Measurements from ENCODE around the gene PTPRG. TPM values are rescaled to one million over a fixed set of nuclear protein-coding genes. Genes with fewer than 3 reads are reported as not detected.

PTPRG gene
- total RNA-seq, 4 donors from 2014 or later, result 11.0 to 18.5 (median 14.9) TPM

DNA sequence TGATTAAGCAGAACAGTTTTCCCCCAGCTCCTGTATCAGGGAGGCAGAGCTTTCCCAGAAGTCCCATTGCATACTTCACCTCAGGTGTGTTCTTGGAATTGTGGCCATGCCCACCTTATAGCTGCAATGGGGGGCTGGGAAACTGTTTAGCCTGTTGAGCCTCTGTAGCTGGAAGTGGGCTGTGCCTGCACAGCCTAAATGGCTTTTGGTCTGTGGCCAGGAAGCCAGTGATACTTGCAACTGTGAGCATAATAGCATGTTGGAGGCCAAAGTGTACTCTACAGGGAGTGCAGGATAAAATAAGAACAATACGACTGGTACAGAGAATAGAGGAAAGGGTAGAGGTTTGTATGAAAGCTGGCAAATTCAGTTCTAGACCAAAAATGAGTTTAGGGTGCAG lies 248.5 kb downstream of the PTPRG start:
- TF ChIP-seq, protein P1, sequence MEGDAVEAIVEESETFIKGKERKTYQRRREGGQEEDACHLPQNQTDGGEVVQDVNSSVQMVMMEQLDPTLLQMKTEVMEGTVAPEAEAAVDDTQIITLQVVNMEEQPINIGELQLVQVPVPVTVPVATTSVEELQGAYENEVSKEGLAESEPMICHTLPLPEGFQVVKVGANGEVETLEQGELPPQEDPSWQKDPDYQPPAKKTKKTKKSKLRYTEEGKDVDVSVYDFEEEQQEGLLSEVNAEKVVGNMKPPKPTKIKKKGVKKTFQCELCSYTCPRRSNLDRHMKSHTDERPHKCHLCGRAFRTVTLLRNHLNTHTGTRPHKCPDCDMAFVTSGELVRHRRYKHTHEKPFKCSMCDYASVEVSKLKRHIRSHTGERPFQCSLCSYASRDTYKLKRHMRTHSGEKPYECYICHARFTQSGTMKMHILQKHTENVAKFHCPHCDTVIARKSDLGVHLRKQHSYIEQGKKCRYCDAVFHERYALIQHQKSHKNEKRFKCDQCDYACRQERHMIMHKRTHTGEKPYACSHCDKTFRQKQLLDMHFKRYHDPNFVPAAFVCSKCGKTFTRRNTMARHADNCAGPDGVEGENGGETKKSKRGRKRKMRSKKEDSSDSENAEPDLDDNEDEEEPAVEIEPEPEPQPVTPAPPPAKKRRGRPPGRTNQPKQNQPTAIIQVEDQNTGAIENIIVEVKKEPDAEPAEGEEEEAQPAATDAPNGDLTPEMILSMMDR (IDR thresholded peaks at IDR 0.05), result no peak
- TF ChIP-seq POLR2AphosphoS5 (IDR thresholded peaks at IDR 0.05), result no peak
- no peak for TF ChIP-seq POLR2A (IDR thresholded peaks at IDR 0.05)
- TF ChIP-seq EP300 (IDR thresholded peaks at IDR 0.05), result no peak
- H3K9me3 ChIP-seq, result no peaks in the 10 kb centered on the region
- H3K27ac ChIP-seq, result no peak overlapping the region
- 35% methylated on average over 1 of the region's 1 CpG for WGBS
- H3K27me3 ChIP-seq, result no peaks in the 10 kb centered on the region
- H3K36me3 ChIP-seq, result no peaks in the 10 kb centered on the region
- peaks cover 52% of the 10 kb centered on the region for H3K4me1 ChIP-seq
- DNase-seq (ENCODE audit: low spot score in 2 of 2), result no peak
- H3K4me3 ChIP-seq, result no peak overlapping the region

DNA sequence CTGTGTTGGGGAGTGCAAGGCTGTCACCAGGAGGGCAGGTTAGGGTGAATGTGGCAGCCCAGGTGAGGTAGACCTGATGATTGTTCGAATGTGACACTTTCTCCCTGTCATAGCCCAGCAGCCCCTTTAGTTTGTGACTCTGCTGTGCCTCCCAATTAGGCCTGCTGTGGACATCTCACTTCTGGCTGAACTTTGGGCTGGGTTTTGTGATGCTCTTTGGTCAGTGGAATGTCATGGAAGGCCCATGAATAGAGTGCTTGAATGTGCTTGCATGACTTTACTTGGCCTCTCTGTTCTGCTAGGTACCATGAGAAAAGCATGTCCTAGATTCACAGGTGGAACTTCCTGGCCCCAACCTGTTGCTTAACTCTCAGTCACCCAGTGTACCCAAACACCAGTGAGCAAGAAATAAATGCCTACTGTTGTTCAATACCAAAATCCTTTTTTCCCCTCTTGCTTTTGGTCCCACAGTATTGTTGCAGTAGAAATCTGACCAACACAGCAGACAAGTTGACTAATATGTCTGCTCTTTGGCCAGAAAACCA lies 249.7 kb downstream of the PTPRG start:
- H3K4me3 ChIP-seq, result no peak overlapping the region
- no peaks in the 10 kb centered on the region for H3K9me3 ChIP-seq
- DNase-seq (ENCODE audit: low spot score in 2 of 2), result no peak
- no peak for TF ChIP-seq EP300 (IDR thresholded peaks at IDR 0.05)
- TF ChIP-seq, protein P1 (IDR thresholded peaks at IDR 0.05), result no peak
- no peak for TF ChIP-seq POLR2A (IDR thresholded peaks at IDR 0.05)
- TF ChIP-seq POLR2AphosphoS5 (IDR thresholded peaks at IDR 0.05), result no peak
- H3K27ac ChIP-seq, result no peak overlapping the region
- peaks cover 47% of the 10 kb centered on the region for H3K4me1 ChIP-seq
- no peaks in the 10 kb centered on the region for H3K36me3 ChIP-seq
- no peaks in the 10 kb centered on the region for H3K27me3 ChIP-seq
- WGBS, result 100% methylated on average over 1 of the region's 1 CpG

DNA sequence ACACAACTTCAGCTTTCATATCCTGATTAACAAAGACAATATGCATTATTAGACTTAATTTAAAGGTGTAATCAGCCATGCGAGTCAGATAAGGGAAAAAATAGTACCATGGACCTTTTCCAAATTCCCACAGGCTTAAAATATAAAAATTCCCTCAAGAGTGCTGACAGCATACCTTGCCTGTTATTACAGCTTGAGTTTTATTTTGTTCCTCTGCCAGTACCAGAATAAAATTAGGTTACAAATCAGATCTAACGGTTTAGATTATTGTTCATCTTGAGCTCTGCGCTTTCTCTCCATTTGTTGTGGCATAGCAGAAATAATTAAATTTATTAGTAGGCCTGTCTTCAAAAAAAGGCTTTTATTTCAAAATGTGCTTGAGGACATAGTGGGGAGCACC lies 250.3 kb downstream of the PTPRG start:
- Histone ChIP-seq H3K36me3 (no peaks in the 10 kb centered on the region), H3K4me3 (no peak overlapping the region), H3K9me3 (no peaks in the 10 kb centered on the region), H3K27ac (no peak overlapping the region), H3K4me1 (peaks cover 43% of the 10 kb centered on the region), H3K27me3 (no peaks in the 10 kb centered on the region)
- DNase-seq (ENCODE audit: low spot score in 2 of 2), result no peak
- TF ChIP-seq, protein P1 (IDR thresholded peaks at IDR 0.05), result no peak
- TF ChIP-seq EP300 (IDR thresholded peaks at IDR 0.05) (no peak), POLR2A (IDR thresholded peaks at IDR 0.05) (no peak)
- WGBS, result 53% methylated on average over 3 of the region's 3 CpGs

DNA sequence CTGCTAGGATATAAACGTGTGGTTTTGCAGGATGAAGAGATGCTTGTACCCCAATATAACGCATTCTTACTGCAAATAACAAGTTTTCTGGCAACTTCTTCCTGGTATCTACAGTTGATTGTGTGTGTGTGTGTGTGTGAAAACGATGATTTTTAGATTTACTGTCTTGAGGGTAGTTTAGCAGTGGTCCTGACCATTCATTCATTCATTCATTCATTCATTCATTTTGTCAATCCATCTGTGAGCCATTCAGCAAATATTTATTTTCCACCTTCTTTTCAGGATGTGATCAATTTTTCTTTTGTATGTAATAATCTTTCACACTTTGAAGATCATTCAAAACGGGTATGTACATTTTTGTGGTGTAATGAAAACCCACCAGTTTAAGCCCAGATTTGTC lies 250.7 kb downstream of the PTPRG start:
- H3K27me3 ChIP-seq, result no peaks in the 10 kb centered on the region
- H3K27ac ChIP-seq, result no peak overlapping the region
- H3K9me3 ChIP-seq, result no peaks in the 10 kb centered on the region
- H3K36me3 ChIP-seq, result no peaks in the 10 kb centered on the region
- no peak overlapping the region for H3K4me3 ChIP-seq
- DNase-seq (ENCODE audit: low spot score in 2 of 2), result no peak
- 80% methylated on average over 4 of the region's 4 CpGs for WGBS
- no peak for TF ChIP-seq POLR2A (IDR thresholded peaks at IDR 0.05)
- TF ChIP-seq EP300 (IDR thresholded peaks at IDR 0.05), result no peak
- no peak for TF ChIP-seq POLR2AphosphoS5 (IDR thresholded peaks at IDR 0.05)
- TF ChIP-seq, protein P1 (IDR thresholded peaks at IDR 0.05), result no peak
- H3K4me1 ChIP-seq, result peaks cover 43% of the 10 kb centered on the region

DNA sequence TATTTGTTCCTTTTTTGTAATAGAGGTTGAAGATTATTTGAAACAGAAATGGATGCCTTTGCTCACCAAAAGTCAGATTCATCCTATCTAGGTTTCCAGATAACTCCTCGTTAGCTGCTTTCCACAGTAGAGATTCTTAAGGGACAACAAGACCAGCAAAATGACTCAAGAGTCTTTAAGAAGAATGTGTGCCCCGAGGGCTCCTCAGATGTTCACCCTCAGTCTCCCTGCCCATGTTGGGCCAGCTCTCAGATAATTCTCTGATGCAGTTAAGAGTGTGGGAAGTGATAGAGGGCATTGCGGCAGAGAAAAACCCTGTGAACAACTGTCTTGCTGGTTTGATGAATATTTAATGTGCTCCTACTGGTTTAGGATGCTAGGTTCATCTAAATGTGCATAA lies 251.1 kb downstream of the PTPRG start:
- H3K4me3 ChIP-seq, result no peak overlapping the region
- WGBS, result 85% methylated on average over 3 of the region's 3 CpGs
- H3K27ac ChIP-seq, result no peak overlapping the region
- peaks cover 43% of the 10 kb centered on the region for H3K4me1 ChIP-seq
- no peak for DNase-seq (ENCODE audit: low spot score in 2 of 2)
- no peaks in the 10 kb centered on the region for H3K36me3 ChIP-seq
- H3K27me3 ChIP-seq, result no peaks in the 10 kb centered on the region
- H3K9me3 ChIP-seq, result no peaks in the 10 kb centered on the region
- no peak for TF ChIP-seq POLR2A (IDR thresholded peaks at IDR 0.05)
- TF ChIP-seq EP300 (IDR thresholded peaks at IDR 0.05), result no peak
- TF ChIP-seq, protein P1 (IDR thresholded peaks at IDR 0.05), result no peak
- TF ChIP-seq POLR2AphosphoS5 (IDR thresholded peaks at IDR 0.05), result no peak

Data from suprapubic skin (tissue), 4 donors.